Ishikawa (cell line): ENCODE data around the gene SRRT.

Experiments
- CEBPB ChIP-seq: IDR thresholded peaks from 2 replicates; pipeline ENCODE4 v1.6.1; 2012
- CREB1 ChIP-seq: IDR thresholded peaks from 2 replicates; pipeline ENCODE4 v1.6.1; 2012; ENCODE audit warnings: low read depth
- EGR1 ChIP-seq: IDR thresholded peaks from 2 replicates; pipeline ENCODE4 v1.6.1; 2012
- EP300 ChIP-seq: IDR thresholded peaks from 2 replicates; pipeline ENCODE4 v1.6.1; 2012; ENCODE audit warnings: borderline replicate concordance
- FOXM1 ChIP-seq: IDR thresholded peaks from 2 replicates; pipeline ENCODE4 v1.6.1; 2012; ENCODE audit warnings: low read depth, borderline replicate concordance
- NFIC ChIP-seq: IDR thresholded peaks from 2 replicates; pipeline ENCODE4 v1.6.1; 2012
- RAD21 ChIP-seq: IDR thresholded peaks from 2 replicates; pipeline ENCODE4 v1.6.1; 2012; ENCODE audit warnings: low read depth
- TAF1 ChIP-seq: IDR thresholded peaks from 2 replicates; pipeline ENCODE4 v1.6.1; 2012; ENCODE audit warnings: low read depth, mild to moderate bottlenecking
- TCF12 ChIP-seq: IDR thresholded peaks from 2 replicates; pipeline ENCODE4 v1.6.1; 2012; ENCODE audit warnings: low read depth
- TEAD4 ChIP-seq: IDR thresholded peaks from 2 replicates; pipeline ENCODE4 v1.6.1; 2012
- YY1 ChIP-seq: IDR thresholded peaks from 2 replicates; pipeline ENCODE4 v1.6.1; 2012; ENCODE audit warnings: low read depth
- ZBTB7A ChIP-seq: IDR thresholded peaks from 2 replicates; pipeline ENCODE4 v1.6.1; 2012; ENCODE audit warnings: low read depth
- TF ChIP-seq, protein P1 (sequence below): IDR thresholded peaks from 2 replicates; pipeline ENCODE4 v1.6.1; 2012
- TF ChIP-seq, protein P2 (sequence below): IDR thresholded peaks from 2 replicates; pipeline ENCODE4 v1.6.1; 2012
- TF ChIP-seq, protein P3 (sequence below): IDR thresholded peaks from 2 replicates; pipeline ENCODE4 v1.6.1; 2012; ENCODE audit warnings: low read depth, mild to moderate bottlenecking

Gene SRRT

DNA sequence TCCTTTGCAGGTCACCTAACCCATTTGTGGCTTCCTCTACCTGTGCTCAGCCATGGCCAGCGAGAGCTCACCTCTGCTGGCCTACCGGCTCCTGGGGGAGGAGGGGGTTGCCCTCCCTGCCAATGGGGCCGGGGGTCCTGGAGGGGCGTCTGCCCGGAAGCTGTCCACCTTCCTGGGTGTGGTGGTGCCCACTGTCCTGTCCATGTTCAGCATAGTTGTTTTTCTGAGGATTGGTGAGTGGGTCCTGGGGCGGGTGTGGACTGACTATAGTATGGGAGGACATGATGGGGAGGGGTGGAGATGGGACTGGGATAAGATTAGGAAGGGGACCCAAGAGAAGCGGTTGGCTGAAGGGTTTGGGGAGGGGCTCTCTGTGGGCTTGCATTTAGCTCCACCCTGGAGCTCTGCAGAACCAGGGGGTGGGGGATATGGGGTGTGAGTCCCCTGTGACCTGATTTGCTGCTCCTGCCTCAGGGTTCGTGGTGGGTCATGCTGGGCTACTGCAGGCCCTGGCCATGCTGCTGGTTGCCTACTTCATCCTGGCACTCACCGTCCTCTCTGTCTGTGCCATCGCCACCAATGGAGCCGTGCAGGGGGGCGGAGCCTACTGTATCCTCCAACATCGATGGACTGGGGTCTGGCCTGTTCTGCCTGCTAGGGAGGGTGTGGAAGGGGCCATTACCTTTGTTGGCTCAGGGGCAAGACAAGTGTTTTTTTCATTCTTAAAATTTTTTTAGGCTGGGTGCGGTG is 20.6 kb upstream of the SRRT start:
- TF ChIP-seq EP300 (no peak), CEBPB (no peak), ZBTB7A (no peak), FOXM1 (no peak), TCF12 (no peak), CREB1 (no peak), TEAD4 (no peak), YY1 (no peak), NFIC (no peak), RAD21 (no peak), EGR1 (no peak), TAF1 (no peak)
- TF ChIP-seq, protein P1, sequence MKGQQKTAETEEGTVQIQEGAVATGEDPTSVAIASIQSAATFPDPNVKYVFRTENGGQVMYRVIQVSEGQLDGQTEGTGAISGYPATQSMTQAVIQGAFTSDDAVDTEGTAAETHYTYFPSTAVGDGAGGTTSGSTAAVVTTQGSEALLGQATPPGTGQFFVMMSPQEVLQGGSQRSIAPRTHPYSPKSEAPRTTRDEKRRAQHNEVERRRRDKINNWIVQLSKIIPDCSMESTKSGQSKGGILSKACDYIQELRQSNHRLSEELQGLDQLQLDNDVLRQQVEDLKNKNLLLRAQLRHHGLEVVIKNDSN = no peak
- TF ChIP-seq, protein P2, sequence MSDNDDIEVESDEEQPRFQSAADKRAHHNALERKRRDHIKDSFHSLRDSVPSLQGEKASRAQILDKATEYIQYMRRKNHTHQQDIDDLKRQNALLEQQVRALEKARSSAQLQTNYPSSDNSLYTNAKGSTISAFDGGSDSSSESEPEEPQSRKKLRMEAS = no peak
- TF ChIP-seq, protein P3, sequence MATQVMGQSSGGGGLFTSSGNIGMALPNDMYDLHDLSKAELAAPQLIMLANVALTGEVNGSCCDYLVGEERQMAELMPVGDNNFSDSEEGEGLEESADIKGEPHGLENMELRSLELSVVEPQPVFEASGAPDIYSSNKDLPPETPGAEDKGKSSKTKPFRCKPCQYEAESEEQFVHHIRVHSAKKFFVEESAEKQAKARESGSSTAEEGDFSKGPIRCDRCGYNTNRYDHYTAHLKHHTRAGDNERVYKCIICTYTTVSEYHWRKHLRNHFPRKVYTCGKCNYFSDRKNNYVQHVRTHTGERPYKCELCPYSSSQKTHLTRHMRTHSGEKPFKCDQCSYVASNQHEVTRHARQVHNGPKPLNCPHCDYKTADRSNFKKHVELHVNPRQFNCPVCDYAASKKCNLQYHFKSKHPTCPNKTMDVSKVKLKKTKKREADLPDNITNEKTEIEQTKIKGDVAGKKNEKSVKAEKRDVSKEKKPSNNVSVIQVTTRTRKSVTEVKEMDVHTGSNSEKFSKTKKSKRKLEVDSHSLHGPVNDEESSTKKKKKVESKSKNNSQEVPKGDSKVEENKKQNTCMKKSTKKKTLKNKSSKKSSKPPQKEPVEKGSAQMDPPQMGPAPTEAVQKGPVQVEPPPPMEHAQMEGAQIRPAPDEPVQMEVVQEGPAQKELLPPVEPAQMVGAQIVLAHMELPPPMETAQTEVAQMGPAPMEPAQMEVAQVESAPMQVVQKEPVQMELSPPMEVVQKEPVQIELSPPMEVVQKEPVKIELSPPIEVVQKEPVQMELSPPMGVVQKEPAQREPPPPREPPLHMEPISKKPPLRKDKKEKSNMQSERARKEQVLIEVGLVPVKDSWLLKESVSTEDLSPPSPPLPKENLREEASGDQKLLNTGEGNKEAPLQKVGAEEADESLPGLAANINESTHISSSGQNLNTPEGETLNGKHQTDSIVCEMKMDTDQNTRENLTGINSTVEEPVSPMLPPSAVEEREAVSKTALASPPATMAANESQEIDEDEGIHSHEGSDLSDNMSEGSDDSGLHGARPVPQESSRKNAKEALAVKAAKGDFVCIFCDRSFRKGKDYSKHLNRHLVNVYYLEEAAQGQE = no peak

DNA sequence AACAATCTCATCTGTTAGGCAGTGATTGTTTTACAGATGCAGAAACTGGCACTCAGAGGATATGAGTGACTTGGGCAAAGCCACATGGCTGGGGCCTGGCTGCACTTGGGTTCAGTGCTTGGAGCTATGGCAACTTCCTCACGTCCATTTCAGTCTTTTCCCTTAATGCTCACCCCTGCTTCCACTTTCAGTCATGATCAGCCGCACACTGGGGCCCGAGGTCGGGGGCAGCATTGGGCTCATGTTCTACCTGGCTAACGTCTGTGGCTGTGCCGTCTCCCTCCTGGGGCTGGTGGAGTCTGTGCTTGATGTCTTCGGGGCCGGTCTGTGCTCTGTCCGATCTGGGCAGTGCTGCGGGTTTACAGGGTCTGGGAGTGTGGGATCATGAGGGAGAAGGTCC is 19.4 kb upstream of the SRRT start:
- TF ChIP-seq NFIC (no peak), TCF12 (no peak), YY1 (no peak), CEBPB (no peak), TEAD4 (no peak), RAD21 (no peak), TAF1 (no peak), ZBTB7A (no peak), EGR1 (no peak), EP300 (no peak), FOXM1 (no peak), CREB1 (no peak)
- TF ChIP-seq, protein P1 = no peak
- TF ChIP-seq, protein P3 = no peak
- TF ChIP-seq, protein P2 = no peak

DNA sequence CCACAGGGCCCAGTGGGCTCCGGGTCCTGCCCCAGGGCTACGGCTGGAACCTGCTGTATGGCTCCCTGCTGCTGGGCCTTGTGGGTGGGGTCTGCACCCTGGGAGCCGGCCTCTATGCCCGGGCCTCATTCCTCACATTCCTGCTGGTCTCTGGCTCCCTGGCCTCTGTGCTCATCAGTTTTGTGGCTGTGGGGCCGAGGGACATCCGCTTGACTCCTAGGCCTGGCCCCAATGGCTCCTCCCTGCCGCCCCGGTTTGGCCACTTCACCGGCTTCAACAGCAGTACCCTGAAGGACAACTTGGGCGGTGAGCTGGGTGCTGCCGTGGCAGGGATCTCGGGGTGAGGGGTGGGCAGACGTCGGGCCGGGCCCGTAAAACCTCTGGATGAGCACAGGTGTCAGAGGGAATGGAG is 18.0 kb upstream of the SRRT start:
- no peak for TF ChIP-seq CREB1
- no peak for TF ChIP-seq RAD21
- TF ChIP-seq TAF1 = no peak
- no peak for TF ChIP-seq EGR1

DNA sequence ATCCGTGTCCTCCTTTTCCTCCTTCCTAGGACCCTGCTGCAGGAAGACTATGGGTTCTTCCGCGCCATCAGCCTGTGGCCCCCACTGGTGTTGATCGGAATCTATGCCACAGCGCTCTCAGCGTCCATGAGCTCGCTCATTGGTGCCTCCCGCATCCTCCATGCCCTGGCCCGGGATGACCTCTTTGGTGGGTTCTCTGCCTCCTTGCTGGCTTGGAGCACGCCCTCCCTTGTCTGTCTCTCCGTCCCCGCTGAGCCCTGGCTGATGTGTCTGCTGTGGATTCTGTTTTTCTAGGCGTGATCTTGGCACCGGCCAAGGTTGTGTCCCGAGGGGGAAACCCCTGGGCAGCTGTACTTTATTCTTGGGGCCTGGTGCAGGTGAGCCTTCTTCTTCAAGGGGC is 15.0 kb upstream of the SRRT start:
- no peak for TF ChIP-seq FOXM1
- TF ChIP-seq YY1 = no peak
- no peak for TF ChIP-seq TCF12
- no peak for TF ChIP-seq NFIC
- TF ChIP-seq EGR1 = no peak
- TF ChIP-seq CREB1 = no peak
- TF ChIP-seq, protein P3 = no peak
- TF ChIP-seq, protein P2 = no peak
- no peak for TF ChIP-seq ZBTB7A
- no peak for TF ChIP-seq TAF1
- TF ChIP-seq RAD21 = no peak
- no peak for TF ChIP-seq EP300
- no peak for TF ChIP-seq CEBPB
- TF ChIP-seq TEAD4 = no peak
